T-helper 2 cell treated with Interferon-gamma antibody and Interleukin-4, amounts not matched to agents 5 μg/mL and 100 μg/mL, for 36 hours (primary cell): Measurements from ENCODE around the gene MUTYH.
"Not testable (repeated sequence)": the region's sequence is repeated elsewhere in the genome, so short reads cannot be mapped to it uniquely, and the experiment has no call there.

Experiments
- DNase-seq: peaks from one replicate; pipeline ENCODE4 v3.0.0; 2021; ENCODE audit warnings: low spot score
- H3K27ac Mint-ChIP-seq: one replicate; pipeline ENCODE4 v1.8.0; 2021; ENCODE audit warnings: mild to moderate bottlenecking, mixed read lengths
- H3K27me3 Mint-ChIP-seq: one replicate; pipeline ENCODE4 v1.8.0; 2021; ENCODE audit warnings: low read depth, mixed read lengths
- H3K36me3 Mint-ChIP-seq: one replicate; pipeline ENCODE4 v1.8.0; 2021; ENCODE audit warnings: low read depth, mixed read lengths
- H3K4me1 Mint-ChIP-seq: one replicate; pipeline ENCODE4 v1.8.0; 2021; ENCODE audit warnings: low read depth, mixed read lengths
- H3K4me3 Mint-ChIP-seq: one replicate; pipeline ENCODE4 v1.8.0; 2022; ENCODE audit warnings: mild to moderate bottlenecking, moderate library complexity, mixed read lengths
- H3K9me3 Mint-ChIP-seq: one replicate; pipeline ENCODE4 v1.8.0; 2021; ENCODE audit warnings: mixed read lengths

MUTYH gene

GRCh38 chr1:45364294-45364693 lies 24.1 kb upstream of the MUTYH start:
- Mint-ChIP-seq H3K27ac (no peak overlapping the region), H3K4me1 (peaks cover 2% of the 10 kb centered on the region), H3K27me3 (no peaks in the 10 kb centered on the region), H3K36me3 (no peaks in the 10 kb centered on the region), H3K4me3 (no peak overlapping the region), H3K9me3 (no peaks in the 10 kb centered on the region)
- DNase-seq = no peak

- H3K4me3 Mint-ChIP-seq, H3K36me3 Mint-ChIP-seq, H3K4me1 Mint-ChIP-seq, DNase-seq, H3K27me3 Mint-ChIP-seq, H3K27ac Mint-ChIP-seq, H3K9me3 Mint-ChIP-seq: not testable (repeated sequence)
Observed at GRCh38 chr1:45360981-45361380, 20.7 kb upstream of the MUTYH start.

- Mint-ChIP-seq H3K27ac (no peak overlapping the region), H3K27me3 (no peaks in the 10 kb centered on the region), H3K4me1 (peaks cover 2% of the 10 kb centered on the region), H3K4me3 (no peak overlapping the region), H3K36me3 (no peaks in the 10 kb centered on the region), H3K9me3 (no peaks in the 10 kb centered on the region)
- no peak for DNase-seq
Observed at GRCh38 chr1:45359882-45360513, 19.8 kb upstream of the MUTYH start.

GRCh38 chr1:45356186-45356585 lies 15.9 kb upstream of the MUTYH start:
- H3K9me3 Mint-ChIP-seq = no peaks in the 10 kb centered on the region
- DNase-seq = no peak
- H3K4me3 Mint-ChIP-seq = no peak overlapping the region
- H3K36me3 Mint-ChIP-seq = no peaks in the 10 kb centered on the region
- peaks cover 6% of the 10 kb centered on the region for H3K4me1 Mint-ChIP-seq
- no peak overlapping the region for H3K27ac Mint-ChIP-seq
- no peaks in the 10 kb centered on the region for H3K27me3 Mint-ChIP-seq

- Mint-ChIP-seq H3K36me3 (no peaks in the 10 kb centered on the region), H3K27ac (no peak overlapping the region)
Observed at GRCh38 chr1:45355683-45356082, 15.4 kb upstream of the MUTYH start.

GRCh38 chr1:45354838-45355237 lies 14.6 kb upstream of the MUTYH start:
- H3K27ac Mint-ChIP-seq = no peak overlapping the region
- H3K36me3 Mint-ChIP-seq = no peaks in the 10 kb centered on the region
- H3K27me3 Mint-ChIP-seq = no peaks in the 10 kb centered on the region
- no peak overlapping the region for H3K4me3 Mint-ChIP-seq
- H3K4me1 Mint-ChIP-seq = peaks cover 8% of the 10 kb centered on the region
- no peaks in the 10 kb centered on the region for H3K9me3 Mint-ChIP-seq
- DNase-seq = no peak

More at GRCh38 chr1:45355683-45356082, 15.4 kb upstream of the MUTYH start:
- H3K4me1 Mint-ChIP-seq = peaks cover 6% of the 10 kb centered on the region
- no peaks in the 10 kb centered on the region for H3K27me3 Mint-ChIP-seq
- no peak for DNase-seq
- no peak overlapping the region for H3K4me3 Mint-ChIP-seq
- no peaks in the 10 kb centered on the region for H3K9me3 Mint-ChIP-seq

GRCh38 chr1:45353685-45354084 lies 13.4 kb upstream of the MUTYH start:
- Mint-ChIP-seq H3K9me3 (no peaks in the 10 kb centered on the region), H3K4me3 (no peak overlapping the region), H3K27ac (no peak overlapping the region), H3K36me3 (no peaks in the 10 kb centered on the region), H3K4me1 (peaks cover 12% of the 10 kb centered on the region), H3K27me3 (no peaks in the 10 kb centered on the region)
- no peak for DNase-seq

- no peak overlapping the region for H3K27ac Mint-ChIP-seq
- no peaks in the 10 kb centered on the region for H3K9me3 Mint-ChIP-seq
- H3K4me3 Mint-ChIP-seq = no peak overlapping the region
- no peaks in the 10 kb centered on the region for H3K27me3 Mint-ChIP-seq
- H3K36me3 Mint-ChIP-seq = no peaks in the 10 kb centered on the region
- peaks cover 12% of the 10 kb centered on the region for H3K4me1 Mint-ChIP-seq
- DNase-seq = no peak
Observed at GRCh38 chr1:45351508-45351907, 11.3 kb upstream of the MUTYH start.

GRCh38 chr1:45348966-45349677 lies 8.9 kb upstream of the MUTYH start:
- Mint-ChIP-seq H3K27me3 (no peaks in the 10 kb centered on the region), H3K36me3 (peaks cover 10% of the 10 kb centered on the region), H3K9me3 (no peaks in the 10 kb centered on the region), H3K4me1 (peaks cover 12% of the 10 kb centered on the region), H3K27ac (no peak overlapping the region), H3K4me3 (no peak overlapping the region)
- DNase-seq = no peak

GRCh38 chr1:45348609-45348965 lies 8.3 kb upstream of the MUTYH start:
- peaks cover 12% of the 10 kb centered on the region for H3K36me3 Mint-ChIP-seq
- no peaks in the 10 kb centered on the region for H3K9me3 Mint-ChIP-seq
- no peak overlapping the region for H3K27ac Mint-ChIP-seq
- no peaks in the 10 kb centered on the region for H3K27me3 Mint-ChIP-seq
- DNase-seq = no peak
- H3K4me1 Mint-ChIP-seq = peaks cover 12% of the 10 kb centered on the region
- no peak overlapping the region for H3K4me3 Mint-ChIP-seq

GRCh38 chr1:45348020-45348419 lies 7.8 kb upstream of the MUTYH start:
- Mint-ChIP-seq H3K27ac (no peak overlapping the region), H3K9me3 (no peaks in the 10 kb centered on the region), H3K27me3 (no peaks in the 10 kb centered on the region), H3K4me1 (peaks cover 12% of the 10 kb centered on the region), H3K4me3 (no peak overlapping the region), H3K36me3 (peaks cover 17% of the 10 kb centered on the region)
- no peak for DNase-seq

GRCh38 chr1:45346473-45346872 lies 6.2 kb upstream of the MUTYH start:
- no peak overlapping the region for H3K4me3 Mint-ChIP-seq
- peaks cover 31% of the 10 kb centered on the region for H3K36me3 Mint-ChIP-seq
- peaks cover 21% of the 10 kb centered on the region for H3K4me1 Mint-ChIP-seq
- H3K9me3 Mint-ChIP-seq = no peaks in the 10 kb centered on the region
- DNase-seq = no peak
- no peak overlapping the region for H3K27ac Mint-ChIP-seq
- H3K27me3 Mint-ChIP-seq = no peaks in the 10 kb centered on the region

GRCh38 chr1:45345014-45345413 lies 4.8 kb upstream of the MUTYH start:
- Mint-ChIP-seq H3K27me3 (no peaks in the 10 kb centered on the region), H3K27ac (no peak overlapping the region), H3K9me3 (no peaks in the 10 kb centered on the region), H3K4me1 (peaks cover 22% of the 10 kb centered on the region), H3K4me3 (no peak overlapping the region), H3K36me3 (peaks cover 37% of the 10 kb centered on the region)
- no peak for DNase-seq

GRCh38 chr1:45344499-45344898 lies 4.3 kb upstream of the MUTYH start:
- no peaks in the 10 kb centered on the region for H3K9me3 Mint-ChIP-seq
- H3K4me3 Mint-ChIP-seq = no peak overlapping the region
- peaks cover 40% of the 10 kb centered on the region for H3K36me3 Mint-ChIP-seq
- peaks cover 23% of the 10 kb centered on the region for H3K4me1 Mint-ChIP-seq
- H3K27me3 Mint-ChIP-seq = no peaks in the 10 kb centered on the region
- no peak for DNase-seq
- H3K27ac Mint-ChIP-seq = no peak overlapping the region
